Measurements from ENCODE around the gene SBNO2.

The SBNO2 gene

GRCh38 chr19:1136621-1137317 is 37.3 kb downstream of the SBNO2 start:
- H3K4me3 ChIP-seq (ENCODE audit: low read depth, low read length) = no peak overlapping the region
- no peak for TF ChIP-seq CTCF (IDR thresholded peaks at IDR 0.05; ENCODE audit: control insufficient read depth, extremely low read depth, insufficient read depth)

DNA sequence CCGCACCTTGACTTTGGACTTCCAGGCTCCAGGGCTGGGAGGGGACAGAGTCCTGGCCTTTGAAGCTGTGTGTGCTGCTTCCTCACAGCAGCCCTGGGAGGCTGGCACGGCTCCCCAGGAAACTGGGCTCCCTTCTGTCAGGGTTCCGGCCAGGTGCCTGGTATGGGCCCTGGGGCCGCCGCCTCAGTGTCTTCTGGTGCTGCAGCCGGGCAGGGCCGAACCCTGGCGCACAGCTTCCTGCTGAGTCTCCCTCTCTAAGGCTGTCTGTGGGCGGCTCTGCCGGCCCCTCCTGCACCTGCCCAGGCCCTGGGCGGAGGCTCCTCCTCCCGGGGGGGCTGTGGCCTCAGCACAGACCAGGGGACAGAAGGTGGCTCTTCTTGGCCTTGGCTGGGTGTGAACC is 37.9 kb downstream of the SBNO2 start:
- TF ChIP-seq CTCF (IDR thresholded peaks at IDR 0.05; ENCODE audit: control insufficient read depth, extremely low read depth, insufficient read depth) = no peak
- no peak for DNase-seq (ENCODE audit: low read depth)

More at GRCh38 chr19:1136621-1137317, 37.3 kb downstream of the SBNO2 start:
- DNase-seq (ENCODE audit: low read depth) = no peak

GRCh38 chr19:1135454-1135853 is 38.6 kb downstream of the SBNO2 start:
- no peak for TF ChIP-seq CTCF (IDR thresholded peaks at IDR 0.05; ENCODE audit: control insufficient read depth, extremely low read depth, insufficient read depth)

More for the DNA sequence above, 37.9 kb downstream of the SBNO2 start:
- H3K4me3 ChIP-seq (ENCODE audit: low read depth, low read length) = no peak overlapping the region

GRCh38 chr19:1134431-1134830 is 39.6 kb downstream of the SBNO2 start:
- TF ChIP-seq CTCF (IDR thresholded peaks at IDR 0.05; ENCODE audit: control insufficient read depth, extremely low read depth, insufficient read depth) = no peak
- H3K4me3 ChIP-seq (ENCODE audit: low read depth, low read length) = no peak overlapping the region
- DNase-seq (ENCODE audit: low read depth) = no peak

More at GRCh38 chr19:1135454-1135853, 38.6 kb downstream of the SBNO2 start:
- DNase-seq (ENCODE audit: low read depth) = no peak
- no peak overlapping the region for H3K4me3 ChIP-seq (ENCODE audit: low read depth, low read length)

DNA sequence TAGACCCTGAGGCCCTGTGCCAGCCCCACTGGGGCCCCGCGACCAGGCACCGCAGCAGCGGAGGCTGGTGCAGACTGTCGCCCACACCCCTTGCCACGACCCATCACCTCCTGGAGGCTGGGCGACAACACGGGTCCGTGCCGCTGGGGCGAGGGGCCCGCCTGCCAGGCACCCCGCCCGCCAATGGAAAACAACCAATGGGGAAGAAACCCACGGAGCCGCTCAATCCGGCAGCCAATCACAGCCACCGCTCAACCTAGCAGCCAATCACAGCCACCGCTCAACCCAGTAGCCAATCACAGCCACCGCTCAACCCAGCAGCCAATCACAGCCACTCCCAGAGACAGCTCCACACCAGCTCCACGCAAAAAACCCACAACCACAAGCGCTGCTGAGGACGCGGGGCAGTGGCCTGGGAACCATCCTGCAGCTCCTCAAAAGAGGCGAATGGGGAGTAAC is 40.6 kb downstream of the SBNO2 start:
- TF ChIP-seq CTCF (IDR thresholded peaks at IDR 0.05; ENCODE audit: control insufficient read depth, extremely low read depth, insufficient read depth) = no peak
- DNase-seq (ENCODE audit: low read depth) = no peak
- H3K4me3 ChIP-seq (ENCODE audit: low read depth, low read length) = no peak overlapping the region

DNA sequence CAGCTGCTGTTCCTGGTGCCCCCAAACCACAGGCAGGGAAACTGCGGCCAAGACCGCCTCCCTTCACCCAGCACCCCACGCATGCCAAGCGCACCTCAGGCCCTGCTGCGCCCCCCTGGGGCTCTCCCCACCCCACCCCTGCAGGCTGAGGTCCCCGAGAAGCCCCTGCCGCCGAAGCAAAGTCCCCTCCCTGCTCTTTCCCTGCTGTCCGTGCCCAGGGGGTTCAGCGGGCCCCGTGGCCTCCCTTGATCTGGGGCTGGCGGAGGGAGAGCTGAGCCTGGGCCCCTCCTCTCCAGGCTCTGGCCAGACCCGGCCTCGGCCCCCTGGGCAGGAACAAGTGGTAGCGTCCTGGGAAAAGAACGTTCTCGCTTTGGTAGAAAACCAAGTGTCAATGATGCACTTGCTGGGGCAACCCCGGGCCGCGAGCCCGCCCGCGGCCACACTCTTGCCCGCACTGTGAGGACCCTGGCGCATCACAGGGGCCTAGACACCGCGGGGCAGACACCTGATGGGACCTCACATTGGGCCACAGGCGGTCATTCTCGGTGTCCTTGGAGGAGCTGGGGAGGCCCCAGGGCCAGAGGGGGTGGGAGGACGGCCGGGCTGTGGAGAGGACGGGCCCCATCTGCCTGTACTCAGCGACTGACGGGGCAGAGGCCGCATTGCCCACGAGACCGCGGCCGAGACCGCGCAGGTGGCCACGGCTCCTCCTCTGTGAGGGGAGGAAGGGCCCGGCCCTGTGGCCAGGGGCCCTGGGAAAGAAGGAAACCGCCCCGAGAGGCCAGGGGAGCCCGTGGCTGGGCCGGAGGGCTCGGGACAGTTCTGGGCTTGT is 41.3 kb downstream of the SBNO2 start:
- TF ChIP-seq CTCF (IDR thresholded peaks at IDR 0.05; ENCODE audit: control insufficient read depth, extremely low read depth, insufficient read depth) = no peak
- no peak overlapping the region for H3K4me3 ChIP-seq (ENCODE audit: low read depth, low read length)
- DNase-seq (ENCODE audit: low read depth) = no peak

Measured in LNCaP clone FGC (cell line).